K562 (cell line): ENCODE measurements around the gene LRRC74B. TPM values are rescaled to one million over a fixed set of nuclear protein-coding genes. Genes with fewer than 3 reads are reported as not detected.
A peak's percentile ranks its signal among the peaks of the same experiment; 100 is the strongest.

ENCODE experiments used
- BCOR ChIP-seq: fragments of 450-650 bp; IDR thresholded peaks from 2 replicates; pipeline ENCODE4 v1.6.1; 2016
- CBX2 ChIP-seq: fragments of 200-600 bp; sonication (generic); IDR thresholded peaks from one replicate; pipeline ENCODE4 v1.6.1; 2012; ENCODE audit warnings: mild to moderate bottlenecking, low read length, inconsistent platforms; ENCODE audit not compliant: insufficient read depth, poor library complexity, severe bottlenecking
- CHD4 ChIP-seq: fragments of 200-600 bp; sonication (generic); IDR thresholded peaks from 3 replicates; pipeline ENCODE4 v1.6.1; 2012; ENCODE audit warnings: low read depth, mild to moderate bottlenecking, mixed read lengths, low read length, inconsistent platforms; ENCODE audit not compliant: insufficient read depth, insufficient replicate concordance, poor library complexity, severe bottlenecking
- E4F1 ChIP-seq: fragments of 250-450 bp; sonication (Bioruptor Pico); IDR thresholded peaks from 2 replicates; pipeline ENCODE4 v1.5.0; 2021; ENCODE audit warnings: mild to moderate bottlenecking, borderline replicate concordance
- ETV1 ChIP-seq: fragments of 450-650 bp; conservative IDR thresholded peaks from 2 replicates; pipeline ENCODE4 v1.6.1; 2016; ENCODE audit warnings: missing genetic modification characterization, control low read depth, low read depth, missing compliant biosample characterization
- ETV5 ChIP-seq: sonication (generic); formaldehyde crosslinking; IDR thresholded peaks from 2 replicates; pipeline ENCODE4 v1.4.0; 2020; ENCODE audit warnings: low read depth, mild to moderate bottlenecking, missing genetic modification reagents
- GATAD2B ChIP-seq: fragments of 450-650 bp; IDR thresholded peaks from 2 replicates; pipeline ENCODE4 v1.6.1; 2017; ENCODE audit warnings: mild to moderate bottlenecking, borderline replicate concordance
- SIX5 ChIP-seq, 2 experiments: IDR thresholded peaks; 2 replicates each; pipeline ENCODE4 v1.6.1; 2011; ENCODE audit warnings: low read length in 2 of 2, borderline replicate concordance in 1 of 2, low read depth in 1 of 2, mild to moderate bottlenecking in 1 of 2, moderate library complexity in 1 of 2; ENCODE audit not compliant: insufficient read depth in 1 of 2
- SPI1 ChIP-seq: IDR thresholded peaks from 2 replicates; pipeline ENCODE4 v1.6.1; 2011; ENCODE audit warnings: low read depth, low read length, control low read depth, borderline replicate concordance
- STAG1 ChIP-seq: sonication (generic); formaldehyde crosslinking; IDR thresholded peaks from 2 replicates; pipeline ENCODE4 v1.5.0; 2020; ENCODE audit warnings: missing genetic modification reagents, borderline replicate concordance
- TCF7 ChIP-seq: sonication (generic); IDR thresholded peaks from 2 replicates; pipeline ENCODE4 v1.6.1; 2016; ENCODE audit warnings: antibody characterized with exemption, borderline replicate concordance
- TFE3 ChIP-seq: fragments of 450-650 bp; formaldehyde crosslinking; IDR thresholded peaks from 2 replicates; pipeline ENCODE4 v1.4.0; 2020; ENCODE audit warnings: mild to moderate bottlenecking, mixed read lengths
- TSHZ1 ChIP-seq: fragments of 250-450 bp; sonication (Bioruptor Pico); IDR thresholded peaks from 2 replicates; pipeline ENCODE4 v1.4.0; 2020; ENCODE audit warnings: mild to moderate bottlenecking, moderate library complexity
- USF1 ChIP-seq: sonication (generic); formaldehyde crosslinking; IDR thresholded peaks from 2 replicates; pipeline ENCODE4 v1.9.0; 2022; ENCODE audit warnings: mild to moderate bottlenecking, missing genetic modification reagents
- ZBTB17 ChIP-seq: fragments of 450-650 bp; formaldehyde crosslinking; IDR thresholded peaks from 2 replicates; pipeline ENCODE4 v1.4.0; 2020; ENCODE audit warnings: mild to moderate bottlenecking
- ZNF12 ChIP-seq: sonication (generic); formaldehyde crosslinking; IDR thresholded peaks from 2 replicates; pipeline ENCODE4 v1.4.0; 2020; ENCODE audit warnings: mild to moderate bottlenecking, missing genetic modification reagents
- ZNF512 ChIP-seq: IDR thresholded peaks from 2 replicates; pipeline ENCODE4 v1.6.1; 2016; ENCODE audit warnings: missing genetic modification characterization, missing compliant biosample characterization
- polyA plus RNA-seq, 8 experiments: library from polyadenylated mRNA; depleted of rRNA in 4 of 8; stranded (reverse) in 5 of 8; unstranded in 3 of 8; fragments of >200 nt; fragmentation: Nextera tagmentation in 2 of 8; fragmentation: Illumina TruSeq in 1 of 8; extraction: Ambion mirVana in 2 of 8; extraction: Trizol in 1 of 8; gene quantifications; 2 replicates each; pipeline versions ENCODE4 v1.2.1 to v1.2.3, GENCODE V29; 2011 to 2014; ENCODE audit warnings: inconsistent platforms in 1 of 8, missing spikeins in 1 of 8
- total RNA-seq, 7 experiments: library from RNA; depleted of rRNA in 6 of 7; stranded (reverse); fragments of >200 nt in 6 of 7; fragmentation: Illumina TruSeq in 2 of 7; extraction: Trizol in 2 of 7; gene quantifications; 2 replicates each; pipeline versions ENCODE4 v1.2.1 to v1.2.3, GENCODE V29; 2011 to 2021; ENCODE audit warnings: low replicate concordance in 1 of 7

The LRRC74B gene
- total and polyA plus RNA-seq, 9 of the 15 experiments (the other 6 are each of a cell fraction or from before 2014, with no cell fraction given): not detected

- TF ChIP-seq CHD4 (peak; percentile 11), BCOR (no peak), E4F1 (CRISPR knock-in tag) (peak; percentile 68; the same call in 1 of the 2 replicates), TSHZ1 (CRISPR knock-in tag) (no peak), STAG1 (CRISPR knock-in tag) (no peak), ZBTB17 (CRISPR knock-in tag) (no peak), ZNF512 (tag) (no peak), TFE3 (CRISPR knock-in tag) (no peak), USF1 (no peak), CBX2 (no peak), ETV5 (CRISPR knock-in tag) (no peak), GATAD2B (no peak), SPI1 (peak; percentile 41; the same call in 1 of the 2 replicates), ETV1 (tag) (peak; percentile 65), SIX5 (IDR thresholded peaks at IDR 0.05; ENCODE audit: borderline replicate concordance in 1 of 2, insufficient read depth in 1 of 2, low read depth in 1 of 2, low read length in 2 of 2) (no peak), TCF7 (no peak), ZNF12 (no peak)
Observed at GRCh38 chr22:21044931-21045584, 688 bp upstream of the LRRC74B start (continued).
